ENCODE measurements around the gene PTGR3.

Gene PTGR3

DNA sequence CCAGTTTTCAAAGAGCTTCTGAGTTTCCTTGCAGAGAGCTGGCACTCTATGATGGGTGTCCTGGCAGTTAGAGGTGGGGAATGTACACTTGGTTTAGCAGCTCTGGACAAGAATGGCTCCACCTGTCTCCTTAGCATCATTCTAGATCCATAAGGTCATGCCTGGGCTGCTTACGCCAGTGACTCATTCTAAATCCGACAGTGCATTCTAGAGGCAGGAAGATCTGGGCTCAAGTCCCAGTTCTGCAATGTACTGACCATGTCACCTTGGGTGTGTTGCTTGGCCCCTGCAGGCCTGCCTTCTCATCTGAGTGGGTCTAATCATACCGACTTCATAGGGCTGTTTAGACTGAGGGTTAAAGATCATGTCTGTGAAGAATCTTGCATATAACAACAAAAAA is 46.5 kb downstream of the PTGR3 start:
- no peak overlapping the region for H3K4me3 ChIP-seq (ENCODE audit: control insufficient read depth, low read depth, low read length)
- DNase-seq (ENCODE audit: low read depth) = peak; percentile 5
- TF ChIP-seq, protein P1, sequence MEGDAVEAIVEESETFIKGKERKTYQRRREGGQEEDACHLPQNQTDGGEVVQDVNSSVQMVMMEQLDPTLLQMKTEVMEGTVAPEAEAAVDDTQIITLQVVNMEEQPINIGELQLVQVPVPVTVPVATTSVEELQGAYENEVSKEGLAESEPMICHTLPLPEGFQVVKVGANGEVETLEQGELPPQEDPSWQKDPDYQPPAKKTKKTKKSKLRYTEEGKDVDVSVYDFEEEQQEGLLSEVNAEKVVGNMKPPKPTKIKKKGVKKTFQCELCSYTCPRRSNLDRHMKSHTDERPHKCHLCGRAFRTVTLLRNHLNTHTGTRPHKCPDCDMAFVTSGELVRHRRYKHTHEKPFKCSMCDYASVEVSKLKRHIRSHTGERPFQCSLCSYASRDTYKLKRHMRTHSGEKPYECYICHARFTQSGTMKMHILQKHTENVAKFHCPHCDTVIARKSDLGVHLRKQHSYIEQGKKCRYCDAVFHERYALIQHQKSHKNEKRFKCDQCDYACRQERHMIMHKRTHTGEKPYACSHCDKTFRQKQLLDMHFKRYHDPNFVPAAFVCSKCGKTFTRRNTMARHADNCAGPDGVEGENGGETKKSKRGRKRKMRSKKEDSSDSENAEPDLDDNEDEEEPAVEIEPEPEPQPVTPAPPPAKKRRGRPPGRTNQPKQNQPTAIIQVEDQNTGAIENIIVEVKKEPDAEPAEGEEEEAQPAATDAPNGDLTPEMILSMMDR (IDR thresholded peaks at IDR 0.05; ENCODE audit: control insufficient read depth, insufficient read depth, low read depth, low read length, missing control alignments) = no peak

DNA sequence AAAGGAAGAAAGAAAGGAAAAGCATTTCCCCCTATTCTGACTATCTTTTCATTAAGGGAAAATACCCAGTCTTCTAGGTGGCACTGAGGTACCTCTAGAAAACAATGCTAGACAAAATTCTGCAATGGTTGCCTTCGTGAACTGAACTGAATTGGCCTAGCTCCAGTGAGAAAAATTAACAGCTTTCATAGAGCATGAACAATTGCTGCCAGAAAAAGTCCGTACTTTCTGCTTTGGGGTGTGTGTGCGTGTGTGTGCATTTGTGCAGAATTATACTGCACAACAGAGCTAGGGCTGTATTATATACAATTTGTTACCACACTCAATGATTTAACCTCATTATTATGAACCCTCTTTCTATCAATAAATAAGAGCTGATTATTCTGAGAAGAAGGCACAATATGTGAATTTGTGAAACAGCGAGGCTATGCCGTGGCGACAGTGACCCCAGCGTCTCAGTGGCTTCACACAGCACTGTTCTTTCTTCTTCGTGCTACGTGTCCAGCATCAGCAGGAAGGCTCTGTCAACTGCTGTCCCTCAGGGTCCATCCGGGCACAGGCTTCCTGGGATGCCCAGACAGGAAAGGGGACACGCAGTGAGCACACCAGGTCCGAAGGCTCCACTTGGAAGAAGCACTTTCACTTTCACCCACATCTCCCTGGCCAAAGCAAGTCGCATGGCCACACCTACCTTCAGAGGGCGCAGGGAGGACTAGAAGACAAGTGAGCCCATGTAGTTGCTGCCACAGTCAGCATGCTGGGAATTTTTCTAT is 47.5 kb downstream of the PTGR3 start:
- no peak overlapping the region for H3K4me3 ChIP-seq (ENCODE audit: control insufficient read depth, low read depth, low read length)
- TF ChIP-seq, protein P1 (IDR thresholded peaks at IDR 0.05; ENCODE audit: control insufficient read depth, insufficient read depth, low read depth, low read length, missing control alignments) = no peak
- no peak for DNase-seq (ENCODE audit: low read depth)

DNA sequence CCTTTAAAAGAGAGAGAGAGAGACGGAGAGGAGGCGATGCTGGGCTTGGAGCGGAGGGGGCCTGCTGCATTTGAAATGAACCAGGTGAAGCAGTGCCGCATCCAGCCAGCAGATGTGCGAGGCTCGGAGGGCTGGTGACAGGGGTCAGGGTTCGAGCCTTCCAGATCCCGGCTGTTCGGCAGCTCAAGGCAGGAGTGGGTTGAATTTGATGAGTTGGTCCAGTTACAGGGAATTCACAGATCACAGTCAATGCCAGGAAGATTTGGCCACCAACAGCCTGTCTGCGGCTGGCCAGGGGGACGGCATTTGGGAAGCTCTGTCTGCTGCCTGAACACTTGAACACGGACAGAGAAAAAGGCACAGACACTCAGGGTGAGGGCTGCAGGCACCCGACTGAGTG is 48.6 kb downstream of the PTGR3 start:
- no peak overlapping the region for H3K4me3 ChIP-seq (ENCODE audit: control insufficient read depth, low read depth, low read length)
- TF ChIP-seq, protein P1 (IDR thresholded peaks at IDR 0.05; ENCODE audit: control insufficient read depth, insufficient read depth, low read depth, low read length, missing control alignments) = no peak
- DNase-seq (ENCODE audit: low read depth) = no peak

DNA sequence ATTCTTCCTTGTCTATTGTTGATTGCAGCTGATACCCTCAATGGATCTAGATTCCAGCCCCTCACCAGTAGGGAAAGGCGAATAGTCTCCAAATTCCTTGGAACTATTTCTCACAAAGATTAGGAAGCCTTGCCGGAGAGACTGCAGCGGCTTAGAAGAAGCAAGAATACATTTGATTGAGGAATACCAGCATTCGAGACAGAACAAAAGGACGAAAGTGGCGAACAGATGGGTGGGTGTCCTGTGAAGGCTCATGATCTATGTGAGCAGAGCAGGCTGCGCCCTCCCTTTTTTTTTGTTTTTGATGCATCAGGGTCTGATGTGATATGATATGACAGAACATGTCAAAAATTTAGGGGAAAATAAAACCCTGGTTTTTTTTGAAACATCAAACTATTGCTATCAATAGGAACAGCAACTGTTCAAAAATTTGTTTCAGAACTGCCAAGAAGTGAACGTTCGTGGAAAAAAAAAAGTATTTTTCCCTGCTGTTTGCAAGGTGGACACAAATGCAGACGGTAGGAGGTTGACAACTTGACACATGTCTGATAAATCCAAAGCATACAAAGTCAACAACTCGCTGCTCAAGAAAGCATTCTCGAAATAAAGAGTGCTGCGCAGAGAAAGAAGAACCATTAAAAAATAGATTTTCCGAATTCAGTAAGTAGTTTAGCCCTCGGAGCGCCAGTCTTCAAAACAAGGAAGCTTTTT is 49.1 kb downstream of the PTGR3 start:
- no peak overlapping the region for H3K4me3 ChIP-seq (ENCODE audit: control insufficient read depth, low read depth, low read length)
- TF ChIP-seq, protein P1 (IDR thresholded peaks at IDR 0.05; ENCODE audit: control insufficient read depth, insufficient read depth, low read depth, low read length, missing control alignments) = no peak
- DNase-seq (ENCODE audit: low read depth) = no peak

DNA sequence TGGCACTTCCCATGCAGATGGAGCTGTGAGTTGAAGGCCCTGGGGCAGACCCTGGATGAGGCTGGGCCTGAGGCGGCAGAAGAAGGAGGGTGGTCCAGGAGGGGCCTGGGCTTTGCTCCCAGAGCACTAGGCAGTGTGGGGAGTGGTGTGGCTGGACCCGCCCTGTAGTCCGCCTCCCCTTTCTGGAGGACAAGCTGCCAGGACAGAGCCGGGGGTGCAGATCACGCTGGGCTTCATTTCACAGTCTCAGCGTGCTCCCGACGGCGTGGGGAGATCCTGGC is 49.8 kb downstream of the PTGR3 start:
- no peak for DNase-seq (ENCODE audit: low read depth)
- TF ChIP-seq, protein P1 (IDR thresholded peaks at IDR 0.05; ENCODE audit: control insufficient read depth, insufficient read depth, low read depth, low read length, missing control alignments) = no peak

More for the DNA sequence above, 49.8 kb downstream of the PTGR3 start:
- no peak overlapping the region for H3K4me3 ChIP-seq (ENCODE audit: control insufficient read depth, low read depth, low read length)

All from AG09309 (cell line).